Neuronal stem cell (in vitro differentiated cells): ENCODE data around the gene TMEM97.

Source experiments
- DNase-seq: peaks from one replicate; pipeline ENCODE4 v3.0.0-alpha.2; 2013; ENCODE audit warnings: low spot score
- H2AFZ ChIP-seq: one replicate; pipeline ENCODE4 v1.6.1; 2013; ENCODE audit warnings: mild to moderate bottlenecking, low read length, inconsistent platforms
- H2AK5ac ChIP-seq: 2 replicates; pipeline ENCODE4 v1.6.1; 2013; ENCODE audit warnings: low read depth, mild to moderate bottlenecking, inconsistent platforms, low read length, moderate library complexity, mixed read lengths
- H2BK120ac ChIP-seq: 2 replicates; pipeline ENCODE4 v1.6.1; 2013; ENCODE audit warnings: low read depth, mild to moderate bottlenecking, inconsistent platforms, low read length, moderate library complexity, mixed read lengths
- H2BK12ac ChIP-seq: one replicate; pipeline ENCODE4 v1.6.1; 2013; ENCODE audit warnings: low read length, inconsistent platforms
- H2BK15ac ChIP-seq: 2 replicates; pipeline ENCODE4 v1.6.1; 2013; ENCODE audit warnings: mild to moderate bottlenecking, low read length, inconsistent platforms, mixed read lengths
- H2BK5ac ChIP-seq: one replicate; pipeline ENCODE4 v1.6.1; 2013; ENCODE audit warnings: inconsistent platforms, mild to moderate bottlenecking, low read length, moderate library complexity
- H3K14ac ChIP-seq: one replicate; pipeline ENCODE4 v1.6.1; 2013; ENCODE audit warnings: low read length, inconsistent platforms
- H3K18ac ChIP-seq: 2 replicates; pipeline ENCODE4 v1.6.1; 2013; ENCODE audit warnings: low read length, inconsistent platforms
- H3K23ac ChIP-seq: 2 replicates; pipeline ENCODE4 v1.6.1; 2013; ENCODE audit warnings: low read depth, mild to moderate bottlenecking, mixed read lengths, low read length, inconsistent platforms; ENCODE audit not compliant: poor library complexity
- H3K27ac ChIP-seq: replicated peaks from 3 replicates; pipeline ENCODE4 v1.5.1; 2013; ENCODE audit warnings: low read length, inconsistent platforms
- H3K27me3 ChIP-seq, 3 experiments: 2 replicates each; pipeline ENCODE4 v1.6.1; 2013; ENCODE audit warnings: low read length in 3 of 3, mild to moderate bottlenecking in 2 of 3, inconsistent platforms in 1 of 3, low read depth in 1 of 3, mixed read lengths in 1 of 3, moderate library complexity in 1 of 3; ENCODE audit not compliant: control insufficient read depth in 3 of 3, insufficient read depth in 3 of 3
- H3K36me3 ChIP-seq, 2 donors: replicated peaks in 1 of 2; 2 replicates each; pipeline ENCODE4 v1.6.1; 2013; ENCODE audit warnings: low read length in 2 of 2; ENCODE audit not compliant: control insufficient read depth in 2 of 2, insufficient read depth in 2 of 2
- H3K4ac ChIP-seq: 2 replicates; pipeline ENCODE4 v1.6.1; 2013; ENCODE audit warnings: inconsistent platforms, mild to moderate bottlenecking, low read length, moderate library complexity
- H3K4me1 ChIP-seq, 2 donors: 1 replicate in 1 of 2; 2 replicates in 1 of 2; pipeline ENCODE4 v1.6.1; 2013; ENCODE audit warnings: low read length in 2 of 2, low read depth in 1 of 2; ENCODE audit not compliant: control insufficient read depth in 2 of 2, insufficient read depth in 1 of 2
- H3K4me2 ChIP-seq: one replicate; pipeline ENCODE4 v1.6.1; 2013; ENCODE audit warnings: mild to moderate bottlenecking, low read length, inconsistent platforms; ENCODE audit not compliant: insufficient read depth, poor library complexity, severe bottlenecking
- H3K4me3 ChIP-seq, 2 donors: 2 replicates each; pipeline ENCODE4 v1.5.1; 2013; ENCODE audit warnings: low read length in 2 of 2, mild to moderate bottlenecking in 2 of 2, inconsistent platforms in 1 of 2, moderate library complexity in 1 of 2
- H3K79me1 ChIP-seq: one replicate; pipeline ENCODE4 v1.6.1; 2013; ENCODE audit warnings: low read depth, mild to moderate bottlenecking, inconsistent platforms, low read length, moderate library complexity
- H3K9ac ChIP-seq: one replicate; pipeline ENCODE4 v1.6.1; 2013; ENCODE audit warnings: mild to moderate bottlenecking, low read depth, low read length, inconsistent platforms; ENCODE audit not compliant: poor library complexity
- H3K9me3 ChIP-seq, 2 donors: replicated peaks in 1 of 2; 2 replicates each; pipeline versions ENCODE3 to v1.6.1; 2013; ENCODE audit warnings: low read length in 2 of 2, mild to moderate bottlenecking in 2 of 2, inconsistent platforms in 1 of 2, low read depth in 1 of 2, mixed read lengths in 1 of 2, moderate library complexity in 1 of 2; ENCODE audit not compliant: control insufficient read depth in 2 of 2, insufficient read depth in 1 of 2
- H4K8ac ChIP-seq: one replicate; pipeline ENCODE4 v1.6.1; 2013; ENCODE audit warnings: low read depth, mild to moderate bottlenecking, inconsistent platforms, low read length, moderate library complexity
- H4K91ac ChIP-seq: one replicate; pipeline ENCODE4 v1.6.1; 2013; ENCODE audit warnings: low read length, low read depth, mild to moderate bottlenecking, inconsistent platforms; ENCODE audit not compliant: poor library complexity
- WGBS, 2 donors: extraction: QIAGEN DNeasy Blood & Tissue Kit; methylation state at CpG; one replicate each; pipeline ENCODE4 v1.1.7; 2013; ENCODE audit warnings: missing lambda C conversion rate in 2 of 2, mixed read lengths in 1 of 2; ENCODE audit not compliant: insufficient read length in 2 of 2, insufficient replicate concordance in 1 of 2; ENCODE audit errors: extremely low coverage in 2 of 2; 5-methylcytosine and 5-hydroxymethylcytosine counted together

TMEM97 gene

DNA sequence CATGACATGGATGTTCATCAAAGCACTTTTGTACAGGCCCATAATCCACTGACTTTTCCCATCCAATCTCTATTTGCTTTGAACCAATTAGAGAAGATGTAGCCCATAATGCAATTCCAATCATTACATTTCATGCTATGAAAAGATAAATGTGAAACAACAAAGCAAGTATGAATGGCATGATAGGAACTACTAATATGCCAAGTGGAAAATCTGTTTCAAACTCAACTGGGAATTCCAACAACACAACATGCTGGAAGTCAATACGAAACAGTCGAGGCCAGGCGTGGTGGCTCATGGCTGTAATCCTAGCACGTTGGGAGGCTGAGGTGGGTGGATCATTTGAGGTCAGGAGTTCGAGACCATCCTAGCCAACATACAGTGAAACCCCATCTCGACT, 39.6 kb upstream of the TMEM97 start:
- no peak overlapping the region for H3K18ac ChIP-seq
- H2BK120ac ChIP-seq, result no peak overlapping the region
- no peak overlapping the region for H3K27ac ChIP-seq
- no peak overlapping the region for H3K4ac ChIP-seq
- H3K36me3 ChIP-seq, result no peaks in the 10 kb centered on the region
- no peak overlapping the region for H4K8ac ChIP-seq
- H2AK5ac ChIP-seq, result no peak overlapping the region
- H3K27me3 ChIP-seq, result no peaks in the 10 kb centered on the region
- H3K23ac ChIP-seq, result no peak overlapping the region
- H3K9me3 ChIP-seq, result no peaks in the 10 kb centered on the region
- H2BK15ac ChIP-seq, result no peak overlapping the region
- no peak overlapping the region for H3K4me2 ChIP-seq
- H2BK5ac ChIP-seq, result no peak overlapping the region
- H3K79me1 ChIP-seq, result no peaks in the 10 kb centered on the region
- peaks cover 4 to 15% of the 10 kb centered on the region in 2 donors for H3K4me1 ChIP-seq
- H2AFZ ChIP-seq, result no peak overlapping the region
- H3K14ac ChIP-seq, result no peak overlapping the region
- H3K4me3 ChIP-seq, result no peak overlapping the region
- no peak overlapping the region for H2BK12ac ChIP-seq
- WGBS, 2 donors, result no CpG with 5 or more reads among the region's 6 CpGs
- DNase-seq, result no peak
- H4K91ac ChIP-seq, result no peak overlapping the region
- H3K9ac ChIP-seq, result no peak overlapping the region

DNA sequence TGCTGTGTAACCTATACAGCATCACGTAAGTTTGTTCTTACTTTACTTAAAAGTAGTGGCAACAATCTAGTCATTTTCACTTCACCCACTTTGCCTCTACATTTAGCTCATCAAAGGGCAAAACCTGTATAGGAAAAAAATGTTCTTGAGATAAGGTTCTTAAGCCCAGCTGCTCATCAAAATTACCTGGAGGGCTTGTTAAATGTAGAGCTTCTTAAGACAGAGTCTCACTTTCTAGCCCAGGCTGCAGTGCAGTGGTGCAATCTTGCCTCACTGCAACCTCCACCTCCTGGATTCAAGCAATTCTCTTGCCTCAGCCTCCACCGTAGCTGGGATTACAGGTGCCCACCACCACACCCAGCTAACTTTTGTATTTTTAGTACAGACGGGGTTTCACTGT, 38.2 kb upstream of the TMEM97 start:
- WGBS, 2 donors, result no CpG with 5 or more reads among the region's 3 CpGs
- H3K4ac ChIP-seq, result no peak overlapping the region

DNA sequence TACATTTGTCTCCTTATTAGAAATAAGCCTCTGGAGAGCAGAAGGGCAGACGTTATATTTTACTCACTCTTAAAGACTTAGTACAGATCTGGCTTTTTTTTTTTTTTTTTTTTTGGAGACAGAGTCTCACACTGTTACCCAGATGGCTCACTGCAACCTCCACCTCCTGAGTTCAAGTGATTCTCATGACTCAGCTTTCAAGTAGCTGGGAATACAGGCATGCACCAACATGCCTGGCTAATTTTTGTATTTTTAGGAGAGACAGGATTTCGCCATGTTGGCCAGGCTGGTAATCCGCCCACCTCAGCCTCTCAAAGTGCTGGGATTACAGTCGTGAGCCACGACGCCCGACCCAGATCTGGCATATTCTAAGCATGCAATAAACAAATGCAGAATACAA, 36.4 kb upstream of the TMEM97 start:
- no peak overlapping the region for H2BK120ac ChIP-seq
- no peak overlapping the region for H3K4me3 ChIP-seq
- no peak overlapping the region for H3K9ac ChIP-seq
- no peak overlapping the region for H3K23ac ChIP-seq
- H3K14ac ChIP-seq, result no peak overlapping the region
- no peak overlapping the region for H3K18ac ChIP-seq
- H3K36me3 ChIP-seq, result no peaks in the 10 kb centered on the region
- peak overlapping the region; percentile 33 for H2AFZ ChIP-seq
- no peak overlapping the region for H2BK12ac ChIP-seq
- H3K27ac ChIP-seq, result no peak overlapping the region
- H3K4ac ChIP-seq, result no peak overlapping the region
- no peaks in the 10 kb centered on the region for H3K9me3 ChIP-seq
- no peak overlapping the region for H4K91ac ChIP-seq
- DNase-seq, result no peak
- peaks cover 0 to 3% of the 10 kb centered on the region in 2 donors for H3K4me1 ChIP-seq
- no peak overlapping the region for H2BK15ac ChIP-seq
- H3K4me2 ChIP-seq, result no peak overlapping the region
- WGBS, 2 donors, result no CpG with 5 or more reads among the region's 7 CpGs
- no peak overlapping the region for H2AK5ac ChIP-seq
- no peak overlapping the region for H2BK5ac ChIP-seq
- H3K27me3 ChIP-seq, result no peaks in the 10 kb centered on the region
- H3K79me1 ChIP-seq, result no peaks in the 10 kb centered on the region
- H4K8ac ChIP-seq, result no peak overlapping the region

More for the DNA sequence above, 38.2 kb upstream of the TMEM97 start:
- Histone ChIP-seq H2BK15ac (no peak overlapping the region), H3K27ac (no peak overlapping the region), H2BK12ac (no peak overlapping the region), H3K79me1 (no peaks in the 10 kb centered on the region), H3K9ac (no peak overlapping the region), H3K4me3 (no peak overlapping the region), H2BK5ac (no peak overlapping the region), H4K91ac (no peak overlapping the region), H3K36me3 (no peaks in the 10 kb centered on the region), H2AFZ (no peak overlapping the region), H3K14ac (no peak overlapping the region), H4K8ac (no peak overlapping the region), H3K18ac (no peak overlapping the region), H2AK5ac (no peak overlapping the region), H3K23ac (no peak overlapping the region), H3K4me2 (no peak overlapping the region), H3K4me1 (peaks cover 0 to 9% of the 10 kb centered on the region in 2 donors), H3K9me3 (no peaks in the 10 kb centered on the region), H2BK120ac (no peak overlapping the region), H3K27me3 (no peaks in the 10 kb centered on the region)
- no peak for DNase-seq

DNA sequence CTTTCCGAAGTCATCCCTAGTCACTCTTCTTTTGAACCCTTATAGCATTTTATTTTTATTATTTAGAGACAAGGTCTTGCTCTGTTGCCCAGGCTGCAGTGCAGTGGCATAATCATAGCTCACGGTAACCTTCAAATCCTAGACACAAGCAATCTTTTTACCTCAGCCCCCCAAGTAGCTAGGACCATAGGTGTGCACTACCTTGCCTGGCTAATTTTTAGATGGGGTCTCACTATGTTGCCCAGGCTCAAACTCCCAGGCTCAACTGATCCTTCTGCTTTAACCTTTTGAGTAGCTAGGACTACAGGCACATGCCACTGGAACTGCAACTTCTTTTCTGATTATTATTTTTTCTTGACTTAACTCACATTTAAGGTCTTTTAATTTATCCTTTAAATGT, 33.0 kb upstream of the TMEM97 start:
- H3K23ac ChIP-seq, result no peak overlapping the region
- no peak overlapping the region for H3K9ac ChIP-seq
- H2BK5ac ChIP-seq, result no peak overlapping the region
- no peak overlapping the region for H2BK12ac ChIP-seq
- no peak overlapping the region for H2AFZ ChIP-seq
- H3K18ac ChIP-seq, result no peak overlapping the region
- WGBS, 2 donors, result no CpG with 5 or more reads among the region's 2 CpGs
- no peaks in the 10 kb centered on the region for H3K9me3 ChIP-seq
- no peak overlapping the region for H3K4me2 ChIP-seq
- no peak overlapping the region for H3K4ac ChIP-seq
- H3K27ac ChIP-seq, result no peak overlapping the region
- peaks cover 0 to 3% of the 10 kb centered on the region in 2 donors for H3K4me1 ChIP-seq
- no peak for DNase-seq
- H4K8ac ChIP-seq, result no peak overlapping the region
- H2AK5ac ChIP-seq, result no peak overlapping the region
- H3K4me3 ChIP-seq, result no peak overlapping the region
- no peak overlapping the region for H2BK15ac ChIP-seq
- no peak overlapping the region for H2BK120ac ChIP-seq
- no peak overlapping the region for H3K14ac ChIP-seq
- H4K91ac ChIP-seq, result no peak overlapping the region
- no peaks in the 10 kb centered on the region for H3K36me3 ChIP-seq
- no peaks in the 10 kb centered on the region for H3K79me1 ChIP-seq
- no peaks in the 10 kb centered on the region for H3K27me3 ChIP-seq
